H9 (cell line): ENCODE data around the gene C1orf94. TPM values are rescaled to one million over a fixed set of nuclear protein-coding genes. Genes with fewer than 3 reads are reported as not detected.

Experiments
- DNase-seq: peaks from one replicate; pipeline ENCODE4 v3.0.0-alpha.2; 2017
- H2AFZ ChIP-seq: one replicate; pipeline ENCODE4 v1.6.1; 2013; ENCODE audit warnings: mild to moderate bottlenecking, low read length, control low read depth, moderate library complexity
- H2AK5ac ChIP-seq: 2 replicates; pipeline ENCODE4 v1.6.1; 2013; ENCODE audit warnings: low read length, control low read depth, mixed read lengths; ENCODE audit not compliant: insufficient read length
- H2BK120ac ChIP-seq: one replicate; pipeline ENCODE4 v1.6.1; 2013; ENCODE audit warnings: low read depth, mild to moderate bottlenecking, low read length, control low read depth, inconsistent platforms; ENCODE audit not compliant: poor library complexity, severe bottlenecking
- H2BK12ac ChIP-seq: 2 replicates; pipeline ENCODE4 v1.6.1; 2013; ENCODE audit warnings: low read length, control low read depth, mixed read lengths, low read depth; ENCODE audit not compliant: insufficient read length
- H2BK15ac ChIP-seq: 2 replicates; pipeline ENCODE4 v1.6.1; 2013; ENCODE audit warnings: low read depth, low read length, control low read depth
- H2BK20ac ChIP-seq: one replicate; pipeline ENCODE4 v1.6.1; 2013; ENCODE audit warnings: low read depth, mild to moderate bottlenecking, low read length, control low read depth, inconsistent platforms; ENCODE audit not compliant: poor library complexity, severe bottlenecking
- H2BK5ac ChIP-seq: 2 replicates; pipeline ENCODE4 v1.6.1; 2013; ENCODE audit warnings: low read length, control low read depth, mixed read lengths; ENCODE audit not compliant: insufficient read length
- H3K14ac ChIP-seq: 2 replicates; pipeline ENCODE4 v1.6.1; 2013; ENCODE audit warnings: low read length, control low read depth; ENCODE audit not compliant: insufficient read depth
- H3K18ac ChIP-seq: 2 replicates; pipeline ENCODE4 v1.6.1; 2013; ENCODE audit warnings: low read depth, mild to moderate bottlenecking, mixed read lengths, low read length, control low read depth; ENCODE audit not compliant: insufficient read length
- H3K23ac ChIP-seq: 2 replicates; pipeline ENCODE4 v1.6.1; 2013; ENCODE audit warnings: low read length, control low read depth, mixed read lengths, low read depth; ENCODE audit not compliant: insufficient read length
- H3K23me2 ChIP-seq: 2 replicates; pipeline ENCODE4 v1.6.1; 2013; ENCODE audit warnings: low read depth, mild to moderate bottlenecking, mixed read lengths, low read length, control low read depth; ENCODE audit not compliant: insufficient read length, poor library complexity, severe bottlenecking
- H3K27ac ChIP-seq: 2 replicates; pipeline ENCODE4 v1.5.1; 2013; ENCODE audit warnings: low read length, control low read depth, mixed read lengths, low read depth; ENCODE audit not compliant: insufficient read length
- H3K27me3 ChIP-seq: 2 replicates; pipeline ENCODE4 v1.6.1; 2013; ENCODE audit warnings: low read length, control low read depth, inconsistent platforms; ENCODE audit not compliant: insufficient read depth
- H3K4ac ChIP-seq: 2 replicates; pipeline ENCODE4 v1.6.1; 2013; ENCODE audit warnings: low read depth, mild to moderate bottlenecking, control low read depth, inconsistent platforms, low read length, moderate library complexity
- H3K4me1 ChIP-seq: 2 replicates; pipeline ENCODE4 v1.6.1; 2013; ENCODE audit warnings: low read length, control low read depth, inconsistent platforms; ENCODE audit not compliant: insufficient read depth
- H3K4me2 ChIP-seq: 2 replicates; pipeline ENCODE4 v1.6.1; 2013; ENCODE audit warnings: low read length, control low read depth, mixed read lengths; ENCODE audit not compliant: insufficient read length, insufficient read depth
- H3K56ac ChIP-seq: 2 replicates; pipeline ENCODE4 v1.6.1; 2013; ENCODE audit warnings: low read depth, mild to moderate bottlenecking, mixed read lengths, low read length, control low read depth; ENCODE audit not compliant: insufficient read length
- H3K79me1 ChIP-seq: 2 replicates; pipeline ENCODE4 v1.6.1; 2013; ENCODE audit warnings: low read depth, mild to moderate bottlenecking, moderate library complexity, low read length, control low read depth, inconsistent platforms; ENCODE audit not compliant: insufficient read depth, poor library complexity, severe bottlenecking
- H3K79me2 ChIP-seq: 2 replicates; pipeline ENCODE4 v1.6.1; 2013; ENCODE audit warnings: low read length, control low read depth, inconsistent platforms; ENCODE audit not compliant: insufficient read depth
- H3K9ac ChIP-seq: 2 replicates; pipeline ENCODE4 v1.6.1; 2013; ENCODE audit warnings: low read length, control low read depth, mixed read lengths; ENCODE audit not compliant: insufficient read length; ENCODE audit errors: extremely low read depth
- H3K9me3 ChIP-seq: one replicate; pipeline ENCODE4 v1.6.1; 2013; ENCODE audit warnings: low read depth, low read length, inconsistent platforms; ENCODE audit not compliant: control insufficient read depth
- H3T11ph ChIP-seq: one replicate; pipeline ENCODE4 v1.6.1; 2013; ENCODE audit warnings: mild to moderate bottlenecking, low read length, control low read depth, inconsistent platforms
- H4K20me1 ChIP-seq: one replicate; pipeline ENCODE4 v1.6.1; 2013; ENCODE audit not compliant: control insufficient read depth, insufficient read length, insufficient read depth
- H4K5ac ChIP-seq: 2 replicates; pipeline ENCODE4 v1.6.1; 2013; ENCODE audit warnings: low read depth, mild to moderate bottlenecking, mixed read lengths, low read length, control low read depth; ENCODE audit not compliant: insufficient read length
- H4K8ac ChIP-seq: replicated peaks from 2 replicates; pipeline ENCODE4 v1.6.1; 2013; ENCODE audit warnings: low read length, control low read depth, mixed read lengths, low read depth; ENCODE audit not compliant: insufficient read length
- H4K91ac ChIP-seq: 2 replicates; pipeline ENCODE4 v1.6.1; 2013; ENCODE audit warnings: low read depth, mild to moderate bottlenecking, moderate library complexity, mixed read lengths, low read length, control low read depth; ENCODE audit not compliant: insufficient read length
- H3K27ac Mint-ChIP-seq, 3 experiments: 2 replicates in 2 of 3; 3 replicates in 1 of 3; pipeline ENCODE4 v1.8.0; 2020 to 2021; ENCODE audit warnings: mixed read lengths in 3 of 3, mild to moderate bottlenecking in 1 of 3, moderate library complexity in 1 of 3
- H3K27me3 Mint-ChIP-seq: 2 replicates; pipeline ENCODE4 v1.8.0; 2021; ENCODE audit warnings: low read depth, mild to moderate bottlenecking, moderate library complexity, mixed read lengths
- H3K36me3 Mint-ChIP-seq, 3 experiments: 2 replicates in 2 of 3; 3 replicates in 1 of 3; pipeline ENCODE4 v1.8.0; 2020 to 2021; ENCODE audit warnings: low read depth in 3 of 3, mixed read lengths in 3 of 3; ENCODE audit not compliant: insufficient read depth in 1 of 3
- H3K4me1 Mint-ChIP-seq, 2 experiments: 2 replicates each; pipeline ENCODE4 v1.8.0; 2020; ENCODE audit warnings: mixed read lengths in 2 of 2
- H3K4me3 Mint-ChIP-seq, 2 experiments: 2 replicates in 1 of 2; 3 replicates in 1 of 2; pipeline ENCODE4 v1.8.0; 2020 to 2021; ENCODE audit warnings: mild to moderate bottlenecking in 2 of 2, mixed read lengths in 2 of 2, moderate library complexity in 1 of 2
- H3K9me3 Mint-ChIP-seq, 2 experiments: 2 replicates in 1 of 2; 3 replicates in 1 of 2; pipeline ENCODE4 v1.8.0; 2020; ENCODE audit warnings: mild to moderate bottlenecking in 2 of 2, mixed read lengths in 2 of 2, moderate library complexity in 1 of 2
- WGBS: extraction: QIAGEN DNeasy Blood & Tissue Kit; methylation state at CpG from one replicate; pipeline ENCODE4 v1.1.7; 2013; ENCODE audit warnings: missing lambda C conversion rate, low lambda C conversion rate, mixed read lengths; ENCODE audit not compliant: insufficient read length; ENCODE audit errors: extremely low coverage; 5-methylcytosine and 5-hydroxymethylcytosine counted together
- total RNA-seq: library from RNA; stranded (reverse); gene quantifications from 2 replicates; pipeline ENCODE4 v1.2.1, GENCODE V29; 2021
- TF ChIP-seq, protein P1 (sequence below): fragments of 200-600 bp; sonication (generic); conservative IDR thresholded peaks from 3 replicates; pipeline ENCODE4 v1.8.0; 2021; ENCODE audit warnings: antibody characterized with exemption, mild to moderate bottlenecking

The C1orf94 gene
- total RNA-seq, 1 experiment from 2014 or later, result 0.98 TPM

GRCh38 chr1:34235594-34235993, 58.9 kb downstream of the C1orf94 start:
- Histone ChIP-seq H3K14ac (no peak overlapping the region), H2BK15ac (no peak overlapping the region), H2BK20ac (no peak overlapping the region), H3K4me1 (no peaks in the 10 kb centered on the region), H2BK120ac (no peak overlapping the region), H3K27ac (no peak overlapping the region), H3K4me2 (no peak overlapping the region), H3K9ac (no peak overlapping the region), H4K8ac (no peak overlapping the region), H3K4ac (no peak overlapping the region), H4K5ac (no peak overlapping the region), H3K79me1 (no peaks in the 10 kb centered on the region), H3K56ac (no peak overlapping the region), H3K23ac (no peak overlapping the region), H3K79me2 (no peaks in the 10 kb centered on the region), H2AFZ (no peak overlapping the region), H2AK5ac (no peak overlapping the region), H3K18ac (no peak overlapping the region), H3T11ph (no peak overlapping the region), H3K27me3 (no peaks in the 10 kb centered on the region), H3K23me2 (no peaks in the 10 kb centered on the region), H4K91ac (no peak overlapping the region), H4K20me1 (no peaks in the 10 kb centered on the region), H2BK5ac (no peak overlapping the region), H2BK12ac (no peak overlapping the region), H3K9me3 (no peaks in the 10 kb centered on the region)
- TF ChIP-seq, protein P1, sequence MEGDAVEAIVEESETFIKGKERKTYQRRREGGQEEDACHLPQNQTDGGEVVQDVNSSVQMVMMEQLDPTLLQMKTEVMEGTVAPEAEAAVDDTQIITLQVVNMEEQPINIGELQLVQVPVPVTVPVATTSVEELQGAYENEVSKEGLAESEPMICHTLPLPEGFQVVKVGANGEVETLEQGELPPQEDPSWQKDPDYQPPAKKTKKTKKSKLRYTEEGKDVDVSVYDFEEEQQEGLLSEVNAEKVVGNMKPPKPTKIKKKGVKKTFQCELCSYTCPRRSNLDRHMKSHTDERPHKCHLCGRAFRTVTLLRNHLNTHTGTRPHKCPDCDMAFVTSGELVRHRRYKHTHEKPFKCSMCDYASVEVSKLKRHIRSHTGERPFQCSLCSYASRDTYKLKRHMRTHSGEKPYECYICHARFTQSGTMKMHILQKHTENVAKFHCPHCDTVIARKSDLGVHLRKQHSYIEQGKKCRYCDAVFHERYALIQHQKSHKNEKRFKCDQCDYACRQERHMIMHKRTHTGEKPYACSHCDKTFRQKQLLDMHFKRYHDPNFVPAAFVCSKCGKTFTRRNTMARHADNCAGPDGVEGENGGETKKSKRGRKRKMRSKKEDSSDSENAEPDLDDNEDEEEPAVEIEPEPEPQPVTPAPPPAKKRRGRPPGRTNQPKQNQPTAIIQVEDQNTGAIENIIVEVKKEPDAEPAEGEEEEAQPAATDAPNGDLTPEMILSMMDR, result no peak
- H3K27me3 Mint-ChIP-seq, result peaks cover 15% of the 10 kb centered on the region
- peaks cover 10% of the 10 kb centered on the region in 2 experiments; a peak in 3 of 5 replicates for H3K9me3 Mint-ChIP-seq
- DNase-seq, result no peak
- H3K36me3 Mint-ChIP-seq, result peaks cover 0 to 8% (median 6%) of the 10 kb centered on the region in 3 experiments; a peak in 4 of 7 replicates
- H3K27ac Mint-ChIP-seq, result no peak overlapping the region
- no CpG with 5 or more reads among the region's 2 CpGs for WGBS
- H3K4me1 Mint-ChIP-seq, result peaks cover 0 to 6% of the 10 kb centered on the region in 2 experiments; a peak in 1 of 4 replicates
- H3K4me3 Mint-ChIP-seq, result no peak overlapping the region
